Right ventricle myocardium superior (tissue), 1 donor: ENCODE measurements around the gene MEF2B. TPM values are rescaled to one million over a fixed set of nuclear protein-coding genes. Genes with fewer than 3 reads are reported as not detected.
"Not testable (repeated sequence)": the region's sequence is repeated elsewhere in the genome, so short reads cannot be mapped to it uniquely, and the experiment has no call there.

Experiments
- ATAC-seq: fragments of 200-7000 bp; cut with Tn5 transposase; one replicate; pipeline ENCODE4 v1.9.1; 2020; ENCODE audit warnings: mild to moderate bottlenecking; ENCODE audit not compliant: poor library complexity
- DNase-seq: peaks from one replicate; pipeline ENCODE4 v3.0.0-alpha.2; 2020
- intact Hi-C: fragments of 100-400 bp; cut with DNase I; formaldehyde crosslinking; loops from one replicate; pipeline ENCODE4 v1.11.2; 2022
- total RNA-seq: library from RNA; stranded (reverse); fragmentation: NEBNext Ultra II Directional; extraction: Animal tissue kit (Norgen Biotek cat#: 25700); gene quantifications from one replicate; pipeline ENCODE4 v1.2.1, GENCODE V29; 2021
- donor health status: DM: no; HTN: yes; CAD: no; lungs with severe emphysema.

MEF2B gene
- total RNA-seq, 1 donor from 2014 or later: 0.83 TPM

DNA sequence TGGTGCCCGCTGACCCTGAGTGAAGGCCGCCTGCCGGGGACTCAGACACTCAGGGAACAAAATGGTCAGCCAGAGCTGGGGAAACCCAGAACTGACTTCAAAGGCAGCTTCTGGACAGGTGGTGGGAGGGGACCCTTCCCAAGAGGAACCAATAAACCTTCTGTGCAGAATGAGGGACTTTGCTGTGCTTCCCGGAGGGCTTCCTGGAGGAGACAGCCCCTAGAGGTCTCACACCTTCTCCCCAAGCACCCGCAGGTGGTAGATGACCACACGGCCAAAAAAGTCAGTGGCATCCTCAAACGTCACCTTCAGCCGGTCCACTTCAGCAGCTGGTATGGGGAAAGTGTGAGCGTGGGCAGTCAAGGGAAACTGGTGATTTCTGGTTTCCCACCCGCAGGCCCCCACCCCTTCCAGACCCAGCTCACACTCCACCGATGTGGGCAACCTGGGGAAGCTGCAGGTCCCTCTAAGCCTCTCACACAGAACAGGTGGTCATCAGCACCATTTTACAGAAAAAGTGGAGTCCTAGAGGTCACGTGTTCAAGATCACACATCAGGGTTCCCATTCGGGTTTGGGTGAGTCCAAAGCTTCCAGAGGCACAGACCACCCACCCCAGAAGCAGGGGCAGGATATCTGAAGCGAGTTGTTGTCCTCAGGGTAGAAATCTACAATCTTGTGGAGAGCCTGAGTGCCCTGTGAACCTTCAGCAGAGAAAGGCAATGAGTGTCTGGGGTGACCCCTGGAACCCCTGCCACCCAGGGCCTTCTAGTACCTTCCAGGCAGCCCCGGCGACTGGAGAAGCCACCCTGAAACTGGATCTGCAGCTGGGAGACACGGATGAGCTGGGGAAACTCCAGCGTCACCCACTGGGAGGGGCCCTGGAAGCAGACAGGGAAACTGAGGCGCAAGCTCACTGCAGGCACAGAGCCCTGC, 31.9 kb upstream of the MEF2B start:
- intact Hi-C loops: no loop called here
- ATAC-seq (no peak), DNase-seq (no peak)

DNA sequence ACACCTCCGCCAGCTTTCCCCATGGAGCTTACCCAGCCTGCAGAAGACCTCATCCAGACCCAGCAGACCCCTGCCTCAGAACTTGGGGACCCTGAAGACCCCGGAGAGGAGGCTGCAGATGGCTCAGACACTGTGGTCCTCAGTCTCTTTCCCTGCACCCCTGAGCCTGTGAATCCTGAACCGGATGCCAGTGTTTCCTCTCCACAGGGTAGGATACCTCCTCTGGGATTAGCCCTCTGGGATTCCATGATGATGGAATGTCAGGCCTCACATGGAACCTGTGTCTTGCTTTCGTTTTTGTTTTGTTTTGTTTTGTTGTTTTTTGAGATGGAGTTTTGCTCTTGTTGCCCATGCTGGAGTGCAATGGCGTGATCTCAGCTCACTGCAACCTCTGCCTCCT, 23.9 kb upstream of the MEF2B start:
- no peak for DNase-seq
- ATAC-seq: no peak
- intact Hi-C loops: no loop called here

DNA sequence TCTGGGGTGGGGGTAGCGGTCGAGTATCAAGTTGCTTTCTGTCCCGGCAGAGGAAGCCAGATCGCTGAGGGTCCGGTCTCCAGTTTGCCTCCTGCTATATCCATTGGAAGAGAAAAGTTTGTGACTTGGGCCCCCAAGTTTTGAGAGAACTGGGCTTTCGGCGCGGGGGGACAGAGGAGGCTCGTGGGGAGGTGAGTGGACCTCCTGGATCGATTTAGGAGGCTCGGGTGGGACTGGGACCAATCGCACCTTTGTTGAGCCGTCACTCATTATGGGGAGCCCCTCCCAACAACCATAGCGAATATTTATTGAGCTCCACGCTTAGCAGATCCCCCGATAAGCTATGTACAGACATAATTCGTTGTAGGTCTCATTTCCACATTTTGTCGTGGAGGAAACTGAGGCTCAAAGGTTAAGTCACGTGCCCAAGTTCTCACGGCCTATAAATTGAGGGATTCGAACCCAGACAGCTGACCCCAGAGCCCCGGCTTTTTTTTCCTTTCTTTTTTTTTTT, 22.9 kb upstream of the MEF2B start:
- DNase-seq (no peak), ATAC-seq (no peak)
- intact Hi-C loops: no loop called here

DNA sequence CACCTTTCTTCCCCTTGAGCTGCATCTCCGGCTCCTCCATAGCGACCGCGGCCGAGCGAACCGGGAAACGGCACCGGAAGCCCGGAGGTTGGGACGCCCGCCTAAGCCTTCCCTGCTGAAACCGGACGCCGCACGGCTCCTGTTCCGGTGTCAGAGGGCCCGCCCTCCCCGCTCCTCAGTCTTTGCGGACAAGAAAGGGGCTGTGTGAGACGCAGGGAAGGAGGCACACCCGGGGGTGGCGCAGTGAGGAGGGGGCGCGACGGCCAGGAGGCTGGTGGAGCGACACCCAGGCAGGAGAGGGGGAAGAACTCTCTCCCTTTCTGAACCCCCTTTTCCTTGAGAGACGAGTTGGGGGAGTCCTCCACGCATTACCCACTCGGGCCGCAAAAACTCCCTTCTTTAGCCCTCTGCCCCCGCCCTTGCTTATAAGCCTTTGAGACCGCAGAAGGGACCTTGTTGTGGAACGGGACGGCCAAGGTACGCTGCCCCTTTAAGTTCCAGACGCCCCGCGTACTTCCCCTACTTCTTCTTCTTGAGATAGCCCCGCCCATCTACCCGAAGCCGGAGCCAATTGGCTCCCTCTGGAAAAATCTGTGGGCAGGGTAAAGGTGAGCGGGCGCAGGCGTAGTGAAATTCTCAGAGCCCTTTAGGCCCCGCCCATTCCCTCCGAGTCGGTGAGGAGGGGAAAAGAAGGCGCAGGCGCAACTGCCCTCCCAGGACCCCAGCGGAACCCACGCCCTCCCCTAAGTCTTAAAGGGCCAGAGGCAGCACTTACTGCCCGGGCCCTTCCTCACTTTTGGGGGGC, 22.2 kb upstream of the MEF2B start, which contains the start of the genes BORCS8 and RFXANK:
TSS of gene BORCS8 (minus strand) at position 75 of the 805 bp plus-strand sequence. CDS start at position 40, 35 bp downstream.
TSS of gene RFXANK (plus strand) at position 181 of the 805 bp plus-strand sequence. CDS start 1,689 bp downstream, outside the sequence.
- peak; percentile 99 for DNase-seq
- intact Hi-C loops: no loop called here
- ATAC-seq: peak; percentile 96

DNA sequence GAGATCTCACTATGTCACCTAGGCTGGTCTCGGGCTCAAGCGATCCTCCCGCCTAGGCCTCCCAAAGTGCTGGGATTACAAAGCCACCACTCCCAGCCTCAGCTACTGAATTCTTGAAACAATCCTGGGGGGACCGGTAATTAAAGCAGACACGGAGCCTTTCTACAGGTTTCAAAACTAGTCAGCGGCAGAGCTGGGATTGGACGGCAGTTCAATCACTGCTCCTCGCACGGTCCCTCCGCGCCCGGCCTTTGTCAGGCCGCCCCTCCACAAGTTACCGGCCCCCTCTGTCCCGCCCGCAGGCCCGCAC, 21.7 kb upstream of the MEF2B start:
- ATAC-seq: no peak
- DNase-seq: no peak
- intact Hi-C loops: no loop called here

DNA sequence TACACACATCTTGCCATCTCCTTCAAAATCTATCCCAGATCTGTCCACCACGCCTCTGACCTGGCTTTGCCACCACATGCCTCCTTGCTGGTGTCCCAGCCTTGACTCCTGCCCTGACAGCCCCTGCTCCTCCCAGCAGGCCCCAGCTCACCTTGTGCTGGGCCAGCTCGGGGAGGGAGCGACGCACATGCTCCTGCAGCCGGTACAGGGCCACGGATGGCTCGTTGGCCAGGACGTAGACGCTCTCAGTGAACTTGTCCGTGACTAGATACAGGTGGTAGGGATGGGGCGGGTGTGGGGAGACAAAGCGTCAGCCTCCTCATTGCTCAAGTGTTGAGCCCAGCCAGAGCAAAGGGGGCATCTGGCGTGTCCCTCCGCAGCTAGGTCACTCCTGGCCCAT, 16.7 kb upstream of the MEF2B start:
- DNase-seq (no peak), ATAC-seq (no peak)
- intact Hi-C loops: no loop called here

DNA sequence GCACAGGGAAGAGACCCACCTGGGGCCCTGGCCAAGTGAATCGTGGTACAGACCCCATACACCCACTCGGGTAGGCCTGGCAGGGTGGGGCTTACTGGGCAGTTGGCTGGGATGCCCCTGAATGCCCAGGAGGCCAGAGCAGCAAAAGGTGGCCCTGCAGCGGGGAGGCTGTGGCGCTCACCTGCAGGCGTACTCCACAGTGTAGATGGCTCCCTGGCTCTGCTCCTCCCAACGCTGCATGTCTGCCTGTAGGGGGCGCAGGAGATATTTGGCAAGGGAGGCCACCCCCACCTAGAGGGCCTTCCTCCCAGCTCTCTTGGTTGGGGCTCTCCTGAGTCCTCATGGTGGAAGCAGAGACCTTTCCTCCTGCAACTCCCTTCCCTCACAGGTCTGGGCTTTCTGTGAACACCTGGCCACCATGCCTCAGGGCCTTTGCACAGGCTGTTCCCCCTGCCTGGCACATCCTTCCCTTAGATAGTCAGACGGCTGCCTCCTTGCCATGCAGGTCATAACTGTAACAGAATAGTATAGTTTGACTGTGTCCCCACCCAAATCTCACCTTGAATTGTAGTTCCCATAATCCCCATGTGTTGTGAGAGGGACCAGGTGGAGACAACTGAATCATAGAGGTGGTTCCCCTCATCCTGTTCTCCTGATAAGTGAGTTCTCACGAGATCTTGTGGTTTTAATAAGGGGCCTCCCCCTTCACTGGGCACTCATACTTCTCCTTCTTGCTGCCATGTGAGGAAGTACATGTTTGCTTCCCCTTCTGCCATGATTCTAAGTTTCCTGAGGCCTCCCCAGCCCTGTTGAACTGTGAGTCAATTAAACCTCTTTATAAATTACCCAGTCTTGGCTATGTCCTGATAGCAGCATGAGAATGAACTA, 16.0 kb upstream of the MEF2B start:
- intact Hi-C loops: no loop called here
- ATAC-seq (peak; percentile 38), DNase-seq (no peak)

DNA sequence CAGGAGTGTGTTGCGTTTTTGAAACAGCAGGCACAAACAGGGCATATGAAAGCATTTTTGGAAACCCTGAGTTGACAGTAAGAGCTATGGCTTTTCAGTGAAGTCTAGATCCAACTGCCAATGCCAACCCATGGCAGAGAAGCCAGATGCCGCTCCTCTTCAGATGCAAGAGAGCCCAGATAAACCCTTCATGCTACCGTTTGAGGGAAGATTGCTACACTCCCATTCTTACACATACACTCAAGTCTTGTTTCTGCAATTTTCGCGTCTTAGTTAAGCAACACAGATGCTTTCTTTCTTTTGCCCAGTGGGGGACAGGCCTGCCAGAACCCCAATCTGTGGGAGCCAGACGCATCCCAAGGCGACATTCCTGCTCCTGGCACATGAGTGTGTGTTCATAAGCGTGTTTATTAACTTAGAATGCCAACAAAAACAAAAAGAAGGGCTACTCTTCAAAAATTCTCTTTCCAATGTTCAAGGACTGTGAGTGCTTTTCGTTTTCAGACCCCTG, 11.5 kb upstream of the MEF2B start:
- intact Hi-C loops: no loop called here
- DNase-seq: no peak
- no peak for ATAC-seq

DNA sequence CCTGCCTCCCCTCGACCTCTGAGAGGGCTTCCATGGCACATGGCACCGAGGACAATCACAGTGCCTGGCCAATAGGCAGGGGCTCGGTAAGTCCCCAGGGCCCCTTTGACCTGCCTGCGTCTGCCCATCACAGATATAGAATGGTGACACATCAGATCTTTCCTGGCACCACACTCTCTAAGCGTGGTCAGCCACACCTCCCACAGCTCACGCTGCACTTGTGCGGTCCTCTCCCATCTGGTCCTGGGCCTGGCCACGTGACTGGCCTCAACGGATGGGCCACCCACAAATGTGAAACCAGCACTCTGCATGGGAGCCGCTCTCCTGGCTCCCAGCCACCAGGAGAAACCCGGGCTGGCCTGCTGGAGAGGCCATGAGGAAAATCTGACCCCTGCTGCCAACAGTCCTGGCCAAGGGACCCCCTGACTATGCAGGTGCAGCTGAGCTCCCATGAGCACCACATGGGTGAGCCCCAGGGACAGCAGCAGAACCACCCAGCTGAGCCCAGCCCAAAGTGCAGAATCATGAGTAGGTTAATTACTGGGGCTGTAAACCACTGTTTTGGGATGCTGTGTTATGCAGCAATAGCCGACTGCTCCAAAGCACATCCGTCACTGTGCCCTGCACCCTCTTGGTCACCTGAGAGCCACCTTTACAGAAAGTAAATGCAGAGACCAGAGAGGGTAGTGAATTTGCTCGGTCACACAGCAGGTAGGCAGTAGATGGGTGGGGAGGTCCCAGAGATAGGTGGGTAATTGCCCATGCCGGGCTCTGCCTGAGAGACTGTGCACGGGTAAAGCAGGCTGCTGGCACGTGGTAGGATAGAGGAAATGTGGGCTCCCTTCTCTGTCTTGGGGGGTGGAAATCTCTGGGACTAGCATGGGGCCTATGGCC, 9.7 kb upstream of the MEF2B start:
- DNase-seq (no peak), ATAC-seq (no peak)
- intact Hi-C loops: no loop called here

DNA sequence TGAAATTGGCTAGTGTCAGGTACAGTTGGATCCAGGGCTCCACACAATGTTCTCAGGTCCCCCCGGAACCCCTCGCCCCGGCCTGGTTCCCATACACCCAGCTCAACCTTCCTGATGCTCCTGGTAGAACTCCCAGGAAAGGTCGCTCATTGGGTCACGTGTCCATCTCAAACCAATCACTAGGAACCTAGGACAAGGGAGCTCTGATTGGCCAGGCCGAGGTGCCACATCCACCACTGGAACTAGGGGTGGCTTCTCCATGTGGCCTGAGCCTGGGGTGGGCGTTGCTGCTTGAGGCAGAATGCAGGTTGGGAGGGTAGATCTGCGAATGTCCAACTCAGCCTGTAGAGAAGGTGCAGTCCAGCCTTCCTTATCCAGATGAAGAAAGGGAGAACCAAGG, 6.9 kb upstream of the MEF2B start:
- ATAC-seq: no peak

DNA sequence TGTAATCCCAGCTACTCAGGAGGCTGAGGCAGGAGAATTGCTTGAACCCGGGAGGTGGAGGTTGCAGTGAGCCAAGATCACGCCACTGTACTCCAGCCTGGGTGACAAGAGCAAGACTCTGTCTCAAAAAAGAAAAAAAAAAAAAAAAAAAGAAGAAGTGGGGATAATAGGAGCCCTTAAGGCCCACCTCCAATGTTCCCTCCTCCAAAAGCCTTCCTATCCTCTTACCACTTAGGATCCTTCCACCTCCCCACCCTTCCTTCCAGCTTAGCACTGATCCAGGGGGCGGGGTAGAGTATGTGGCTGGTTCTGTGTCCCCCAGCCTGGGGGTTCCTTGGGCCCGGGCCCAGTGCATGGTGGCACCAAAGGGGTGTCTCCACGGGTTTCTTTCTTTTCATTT, 3.2 kb upstream of the MEF2B start:
- intact Hi-C loops, DNase-seq, ATAC-seq: not testable (repeated sequence)

More for the DNA sequence above, 6.9 kb upstream of the MEF2B start:
- intact Hi-C loops: no loop called here
- DNase-seq: no peak

DNA sequence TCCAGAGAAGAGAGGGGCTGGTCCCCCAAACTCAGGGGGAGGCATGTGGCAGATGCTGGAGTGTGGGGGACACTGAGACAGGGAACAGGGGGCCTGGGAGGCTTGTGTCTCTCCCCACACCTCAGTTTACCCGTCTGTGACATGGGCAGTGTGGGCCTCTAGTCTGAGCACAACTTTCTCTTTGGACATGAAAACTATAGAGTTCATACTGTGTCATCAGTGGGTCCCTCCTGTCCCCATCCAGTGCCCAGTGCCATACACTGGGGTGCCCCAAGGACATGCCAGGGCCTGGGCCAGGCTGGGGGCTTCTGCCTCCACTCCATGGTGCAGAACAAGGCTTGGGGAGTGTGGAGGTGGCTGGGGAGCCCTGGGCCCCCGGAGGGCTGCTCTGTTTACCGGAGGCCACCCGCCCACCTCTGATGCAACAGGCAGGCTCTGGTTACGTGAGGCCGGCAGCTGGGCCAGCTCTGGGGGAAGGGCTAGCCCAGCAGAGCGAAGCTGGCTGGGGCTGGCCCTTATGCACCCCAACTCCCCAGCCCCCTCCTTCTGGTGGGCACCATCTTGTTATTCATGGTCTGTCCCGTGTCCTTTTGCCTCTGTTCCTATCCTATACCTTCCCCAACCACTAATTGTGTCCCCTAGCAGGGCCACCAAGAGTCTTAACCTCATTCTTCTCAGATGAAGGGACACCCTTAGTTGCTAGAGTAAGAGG, 1.9 kb upstream of the MEF2B start:
- ATAC-seq: no peak
- intact Hi-C loops: no loop called here
- no peak for DNase-seq

DNA sequence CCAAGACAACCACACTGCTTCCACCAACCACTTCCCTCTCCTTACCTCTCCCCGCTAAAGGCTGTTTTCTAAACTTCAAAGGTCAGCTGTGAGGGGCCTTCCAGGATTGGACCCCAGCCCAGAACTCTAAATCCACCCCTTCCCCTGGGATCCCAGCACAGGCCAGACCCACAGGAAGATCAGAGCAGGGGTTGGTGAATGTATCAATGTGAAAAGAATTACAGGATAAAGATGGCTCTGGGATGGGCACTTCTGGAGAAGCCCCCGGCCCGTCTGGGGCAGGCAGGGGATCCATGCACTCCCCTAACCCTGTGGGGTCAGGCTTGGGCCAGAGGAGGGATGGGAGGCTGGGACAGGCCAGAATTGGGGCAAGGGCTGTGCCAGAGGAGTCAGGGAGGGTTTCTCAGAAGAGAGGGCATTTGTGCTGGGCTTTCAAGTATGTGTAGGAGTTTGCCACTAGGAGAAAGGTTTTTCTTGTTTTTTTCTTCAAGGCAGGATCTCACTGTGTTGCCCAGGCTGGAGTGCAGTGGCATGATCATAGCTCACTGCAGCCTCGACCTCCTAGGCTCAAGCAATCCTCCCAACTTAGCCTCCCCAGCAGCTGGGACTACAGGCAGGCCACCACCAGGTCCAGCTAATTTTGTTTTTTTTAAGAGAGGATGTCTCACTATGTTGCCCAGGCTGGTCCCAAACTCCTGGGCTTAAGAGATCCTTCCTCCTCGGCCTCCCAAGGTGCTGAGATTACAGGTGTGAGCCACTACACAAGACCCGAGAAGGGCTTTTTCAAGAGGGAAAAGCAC, 1.0 kb upstream of the MEF2B start:
- intact Hi-C loops: no loop called here
- no peak for DNase-seq
- ATAC-seq: no peak

DNA sequence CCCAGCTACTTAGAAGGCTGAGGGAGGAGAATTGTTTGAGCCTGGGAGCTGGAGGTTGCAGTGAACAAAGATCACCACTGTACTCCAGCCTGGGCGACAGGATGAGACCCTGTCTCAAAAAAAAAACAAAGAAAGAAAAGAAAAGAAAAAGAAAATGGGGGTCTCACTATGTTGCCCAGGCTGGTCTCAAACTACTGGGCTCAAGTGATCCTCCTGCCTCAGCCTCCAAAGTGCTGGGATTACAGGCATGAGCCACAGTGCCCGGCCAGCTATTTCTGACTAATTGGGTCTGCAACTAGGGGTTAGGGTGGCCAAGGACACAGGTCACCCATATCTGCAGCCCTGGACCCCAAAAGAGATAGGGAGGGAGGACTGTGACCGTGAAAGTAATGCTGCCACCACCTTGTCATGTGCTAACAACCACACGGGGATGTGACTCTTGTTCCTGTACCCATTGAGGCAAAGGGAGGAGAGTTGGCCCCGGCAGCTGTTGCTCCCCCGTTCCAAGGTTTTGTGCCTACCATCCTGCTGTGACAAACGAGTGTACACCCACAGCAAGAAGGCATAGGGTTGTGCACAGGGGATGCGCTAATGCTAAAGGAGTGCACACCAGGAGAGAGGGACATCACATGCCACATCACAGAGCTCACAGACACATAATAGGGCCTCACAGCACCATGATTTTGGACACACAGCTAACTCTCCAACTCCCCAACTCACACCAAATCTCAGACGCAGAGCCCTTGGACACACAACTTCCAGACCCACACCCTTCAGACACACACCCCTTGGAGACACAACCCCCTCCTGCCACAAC, 619 bp downstream of the MEF2B start:
- ATAC-seq: no peak
- intact Hi-C loops: no loop called here

DNA sequence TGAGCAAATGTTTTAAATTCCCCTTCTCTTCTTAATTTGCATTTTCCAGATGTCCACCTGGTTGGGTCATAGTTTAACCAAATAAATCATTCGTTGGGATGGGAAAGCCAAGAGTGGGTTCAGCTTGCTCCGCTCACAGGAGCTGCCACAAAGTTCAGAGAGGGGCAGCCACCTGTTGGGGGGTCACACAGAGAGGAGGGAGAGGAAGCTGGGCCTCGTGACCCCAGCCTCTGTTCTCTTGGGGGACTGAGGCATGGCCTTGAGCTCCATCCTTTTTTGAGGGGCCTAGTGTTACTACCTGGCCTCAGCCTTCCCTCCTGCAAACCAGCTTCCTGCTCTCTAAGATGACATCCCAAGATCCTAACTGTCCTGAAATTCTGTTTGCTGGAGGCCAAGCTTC, 2.5 kb downstream of the MEF2B start:
- no peak for DNase-seq
- intact Hi-C loops: no loop called here
- ATAC-seq: no peak

More for the DNA sequence above, 619 bp downstream of the MEF2B start:
- DNase-seq: no peak
